ENCODE measurements around the gene CPEB4. TPM values are rescaled to one million over a fixed set of nuclear protein-coding genes. Genes with fewer than 3 reads are reported as not detected.

CPEB4 gene
- total RNA-seq, 1 experiment from 2014 or later = 11.1 TPM

DNA sequence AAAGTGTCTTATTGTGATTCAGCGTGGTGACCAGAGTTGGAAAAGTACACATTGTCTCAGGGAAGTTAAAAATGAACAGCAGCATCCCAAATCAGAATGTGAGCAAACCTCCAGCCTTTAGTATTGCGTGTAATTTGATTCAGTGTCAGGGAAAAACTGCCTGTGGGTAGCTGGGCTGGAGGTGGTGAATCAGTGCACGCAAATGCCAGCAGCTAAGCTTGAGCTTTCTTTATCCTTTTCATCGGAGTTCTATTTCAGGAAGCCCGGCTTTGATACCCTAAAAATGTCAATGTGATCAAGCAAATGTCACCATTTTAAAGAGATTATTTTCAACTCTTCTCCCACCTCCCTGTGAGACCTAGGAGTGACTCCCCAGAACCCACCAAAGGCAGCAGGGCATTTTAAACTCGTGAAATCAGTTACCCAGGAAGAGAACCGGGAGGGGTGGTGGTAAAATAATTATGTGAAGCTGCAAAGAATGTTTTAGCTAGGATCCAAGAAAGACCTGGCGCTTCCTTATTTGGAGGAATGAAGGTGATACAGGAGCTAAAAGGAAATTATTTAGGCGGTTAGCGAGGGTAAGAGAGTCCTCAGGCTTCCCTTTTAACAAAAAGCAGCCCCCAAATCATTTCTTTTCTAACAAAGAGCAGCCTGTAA lies 75.2 kb downstream of the CPEB4 start:
- ChIA-PET CTCF (interaction anchor here (1.1 to 2.4 kb wide), 3 partner anchors 10 to 347 kb away, joined by 3 to 8 read pairs (median 4); partner anchors contain the start of gene BOD1), RAD21 (ENCODE audit: low non-redundant PET in 1 of 2, low total read pairs in 2 of 2, uncharacterized antibody in 2 of 2, unreplicated experiment in 2 of 2) (no interaction called here), POLR2A (no interaction called here)
- no peaks in the 10 kb centered on the region for H3K9me2 ChIP-seq (ENCODE audit: insufficient read depth)
- DNase-seq (ENCODE audit: low read depth, low spot score) (no peak), ATAC-seq (no peak)
- H3K4me1 ChIP-seq (ENCODE audit: control insufficient read depth in 1 of 2, insufficient read depth in 2 of 2, low read length in 2 of 2) = no peaks in the 10 kb centered on the region
- no peaks in the 10 kb centered on the region for H3K36me3 ChIP-seq (ENCODE audit: control insufficient read depth in 1 of 2, insufficient read depth in 2 of 2, low read length in 2 of 2)
- H3K79me2 ChIP-seq (ENCODE audit: insufficient read depth, low read length) = no peaks in the 10 kb centered on the region
- no peaks in the 10 kb centered on the region for H3K27me3 ChIP-seq (ENCODE audit: insufficient read depth, low read length)
- intact Hi-C loops (cut with micrococcal nuclease) = no loop called here
- no peaks in the 10 kb centered on the region for H3K9me3 ChIP-seq (ENCODE audit: control insufficient read depth in 1 of 2, insufficient read depth in 1 of 2, low read depth in 1 of 2, low read length in 2 of 2)
- no peak overlapping the region for H2AFZ ChIP-seq (ENCODE audit: low read depth, low read length, poor library complexity, severe bottlenecking)
- no peak overlapping the region for H3K9ac ChIP-seq (ENCODE audit: low read length)
- no peak overlapping the region for H3K4me3 ChIP-seq (replicated peaks in 1 of 2; ENCODE audit: low read depth in 1 of 2, low read length in 2 of 2)
- TF ChIP-seq, protein P1, sequence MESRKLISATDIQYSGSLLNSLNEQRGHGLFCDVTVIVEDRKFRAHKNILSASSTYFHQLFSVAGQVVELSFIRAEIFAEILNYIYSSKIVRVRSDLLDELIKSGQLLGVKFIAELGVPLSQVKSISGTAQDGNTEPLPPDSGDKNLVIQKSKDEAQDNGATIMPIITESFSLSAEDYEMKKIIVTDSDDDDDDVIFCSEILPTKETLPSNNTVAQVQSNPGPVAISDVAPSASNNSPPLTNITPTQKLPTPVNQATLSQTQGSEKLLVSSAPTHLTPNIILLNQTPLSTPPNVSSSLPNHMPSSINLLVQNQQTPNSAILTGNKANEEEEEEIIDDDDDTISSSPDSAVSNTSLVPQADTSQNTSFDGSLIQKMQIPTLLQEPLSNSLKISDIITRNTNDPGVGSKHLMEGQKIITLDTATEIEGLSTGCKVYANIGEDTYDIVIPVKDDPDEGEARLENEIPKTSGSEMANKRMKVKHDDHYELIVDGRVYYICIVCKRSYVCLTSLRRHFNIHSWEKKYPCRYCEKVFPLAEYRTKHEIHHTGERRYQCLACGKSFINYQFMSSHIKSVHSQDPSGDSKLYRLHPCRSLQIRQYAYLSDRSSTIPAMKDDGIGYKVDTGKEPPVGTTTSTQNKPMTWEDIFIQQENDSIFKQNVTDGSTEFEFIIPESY (IDR thresholded peaks at IDR 0.05; ENCODE audit: extremely low read depth, insufficient replicate concordance, low read length) = no peak
- TF ChIP-seq TCF7L2 (IDR thresholded peaks at IDR 0.05; ENCODE audit: borderline replicate concordance, extremely low read depth, insufficient read depth, insufficient read length) (no peak), CEBPB (IDR thresholded peaks at IDR 0.05; ENCODE audit: low read depth) (no peak), JUND (IDR thresholded peaks at IDR 0.05) (no peak), EZH2phosphoT487 (IDR thresholded peaks at IDR 0.05; ENCODE audit: borderline replicate concordance) (no peak), POLR2AphosphoS5 (IDR thresholded peaks at IDR 0.05; ENCODE audit: low read depth, low read length) (no peak), POLR2A (IDR thresholded peaks at IDR 0.05; ENCODE audit: borderline replicate concordance, extremely low read depth, insufficient read depth, insufficient read length) (no peak), FOSL1 (IDR thresholded peaks at IDR 0.05; ENCODE audit: low read depth) (no peak), EGR1 (IDR thresholded peaks at IDR 0.05; ENCODE audit: low read depth) (no peak), ZFX (IDR thresholded peaks at IDR 0.05) (no peak)
- TF ChIP-seq, protein P2, sequence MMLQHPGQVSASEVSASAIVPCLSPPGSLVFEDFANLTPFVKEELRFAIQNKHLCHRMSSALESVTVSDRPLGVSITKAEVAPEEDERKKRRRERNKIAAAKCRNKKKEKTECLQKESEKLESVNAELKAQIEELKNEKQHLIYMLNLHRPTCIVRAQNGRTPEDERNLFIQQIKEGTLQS (IDR thresholded peaks at IDR 0.05) = no peak
- H4K20me1 ChIP-seq (ENCODE audit: insufficient read depth) = no peaks in the 10 kb centered on the region
- no peak overlapping the region for H3K27ac ChIP-seq (ENCODE audit: low read depth, low read length)
- BruUV-seq (replicated peaks) = no TSS peak
- no peak overlapping the region for H3K4me2 ChIP-seq (ENCODE audit: low read length)
